HEK293T (cell line): ENCODE measurements around the gene TRMT11.
A peak's percentile ranks its signal among the peaks of the same experiment; 100 is the strongest.
"Not testable (repeated sequence)": the region's sequence is repeated elsewhere in the genome, so short reads cannot be mapped to it uniquely, and the experiment has no call there.

Experiments used
- CTCF ChIA-PET: fragments of 350-600 bp; formaldehyde crosslinking; extraction: SDS; loops from one replicate; lab custom pipeline; 2021; ENCODE audit warnings: antibody characterized with exemption, inconsistent platforms; lab: Yijun Ruan, JAX
- POLR2A ChIA-PET: fragments of 350-600 bp; formaldehyde crosslinking; extraction: SDS; loops from one replicate; lab custom pipeline; 2020; ENCODE audit warnings: antibody characterized with exemption, inconsistent platforms; lab: Yijun Ruan, JAX
- DNase-seq: peaks from one replicate; pipeline ENCODE4 v3.0.0; 2012; ENCODE audit warnings: mixed read lengths; ENCODE audit errors: extremely low spot score
- ARNT ChIP-seq: fragments of 450-650 bp; IDR thresholded peaks from 2 replicates; pipeline ENCODE4 v1.6.1; 2017; ENCODE audit warnings: mild to moderate bottlenecking
- BHLHE40 ChIP-seq: fragments of 450-650 bp; IDR thresholded peaks from 2 replicates; pipeline ENCODE4 v1.6.1; 2016; ENCODE audit warnings: mild to moderate bottlenecking, moderate library complexity, borderline replicate concordance
- CTBP1 ChIP-seq: fragments of 450-650 bp; IDR thresholded peaks from 2 replicates; pipeline ENCODE4 v1.6.1; 2016; ENCODE audit warnings: borderline replicate concordance
- ELF4 ChIP-seq: fragments of 450-650 bp; IDR thresholded peaks from 2 replicates; pipeline ENCODE4 v1.6.1; 2017; ENCODE audit warnings: antibody characterized with exemption
- FOXA1 ChIP-seq: fragments of 450-650 bp; IDR thresholded peaks from 2 replicates; pipeline ENCODE4 v1.6.1; 2016; ENCODE audit warnings: mild to moderate bottlenecking
- FOXK2 ChIP-seq: fragments of 450-650 bp; IDR thresholded peaks from 2 replicates; pipeline ENCODE4 v1.6.1; 2016; ENCODE audit warnings: mild to moderate bottlenecking
- FOXM1 ChIP-seq: fragments of 450-650 bp; IDR thresholded peaks from 2 replicates; pipeline ENCODE4 v1.6.1; 2017; ENCODE audit warnings: mild to moderate bottlenecking, borderline replicate concordance
- HDGF ChIP-seq: fragments of 450-650 bp; IDR thresholded peaks from 2 replicates; pipeline ENCODE4 v1.6.1; 2017; ENCODE audit warnings: antibody characterized with exemption, borderline replicate concordance
- L3MBTL2 ChIP-seq: fragments of 450-650 bp; conservative IDR thresholded peaks from 2 replicates; pipeline ENCODE4 v1.6.1; 2016; ENCODE audit warnings: mild to moderate bottlenecking
- LEF1 ChIP-seq: fragments of 450-650 bp; IDR thresholded peaks from 2 replicates; pipeline ENCODE4 v1.6.1; 2017; ENCODE audit warnings: mild to moderate bottlenecking, borderline replicate concordance
- NFRKB ChIP-seq: fragments of 450-650 bp; IDR thresholded peaks from 2 replicates; pipeline ENCODE4 v1.6.1; 2016; ENCODE audit warnings: mild to moderate bottlenecking, moderate library complexity
- SP1 ChIP-seq: fragments of 450-650 bp; IDR thresholded peaks from 2 replicates; pipeline ENCODE4 v1.6.1; 2017
- SUZ12 ChIP-seq: fragments of 450-650 bp; IDR thresholded peaks from 2 replicates; pipeline ENCODE4 v1.6.1; 2016; ENCODE audit warnings: mild to moderate bottlenecking
- TARDBP ChIP-seq: fragments of 450-650 bp; IDR thresholded peaks from 2 replicates; pipeline ENCODE4 v1.6.1; 2016
- ZNF384 ChIP-seq: fragments of 450-650 bp; IDR thresholded peaks from 2 replicates; pipeline ENCODE4 v1.6.1; 2016
- TF ChIP-seq, protein P1 (sequence below): fragments of 450-650 bp; IDR thresholded peaks from 2 replicates; pipeline ENCODE4 v1.6.1; 2016

The TRMT11 gene

DNA sequence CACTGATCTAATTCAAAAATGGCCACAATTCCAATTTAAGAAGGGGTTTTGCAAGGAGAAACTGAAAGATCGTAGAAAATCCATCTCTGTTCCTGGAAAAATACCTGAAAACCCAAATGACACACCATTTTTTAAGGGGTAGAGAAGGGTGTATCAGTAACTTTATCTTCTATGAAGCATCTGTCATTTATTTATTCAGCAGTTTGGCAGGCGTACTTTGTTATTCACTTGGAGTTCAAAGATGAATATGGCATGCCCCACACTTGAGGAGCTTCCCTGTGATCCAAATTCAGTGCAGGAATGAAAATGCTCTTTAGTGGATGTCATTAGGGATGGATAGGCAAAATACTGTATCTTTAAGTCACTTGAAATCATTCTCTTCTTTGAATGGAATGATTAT, 22.5 kb upstream of the TRMT11 start:
- no peak for DNase-seq
- ChIA-PET POLR2A (interaction anchor here (1.4 to 1.8 kb wide), 2 partner anchors 7 to 22 kb away, joined by 6 read pairs; partner anchors contain the start of genes HINT3 and TRMT11), CTCF (interaction anchor here (0.9 to 1.5 kb wide), 2 partner anchors 8 to 11 kb away, joined by 3 to 4 read pairs; no protein-coding TSS in a partner anchor)
- TF ChIP-seq, protein P1, sequence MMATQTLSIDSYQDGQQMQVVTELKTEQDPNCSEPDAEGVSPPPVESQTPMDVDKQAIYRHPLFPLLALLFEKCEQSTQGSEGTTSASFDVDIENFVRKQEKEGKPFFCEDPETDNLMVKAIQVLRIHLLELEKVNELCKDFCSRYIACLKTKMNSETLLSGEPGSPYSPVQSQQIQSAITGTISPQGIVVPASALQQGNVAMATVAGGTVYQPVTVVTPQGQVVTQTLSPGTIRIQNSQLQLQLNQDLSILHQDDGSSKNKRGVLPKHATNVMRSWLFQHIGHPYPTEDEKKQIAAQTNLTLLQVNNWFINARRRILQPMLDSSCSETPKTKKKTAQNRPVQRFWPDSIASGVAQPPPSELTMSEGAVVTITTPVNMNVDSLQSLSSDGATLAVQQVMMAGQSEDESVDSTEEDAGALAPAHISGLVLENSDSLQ, result no peak
- TF ChIP-seq TARDBP (no peak), ELF4 (no peak), SP1 (no peak), CTBP1 (no peak), BHLHE40 (no peak), HDGF (no peak), L3MBTL2 (no peak), NFRKB (no peak), FOXK2 (no peak), SUZ12 (no peak), LEF1 (no peak), ARNT (no peak), FOXA1 (no peak), ZNF384 (no peak), FOXM1 (no peak)

DNA sequence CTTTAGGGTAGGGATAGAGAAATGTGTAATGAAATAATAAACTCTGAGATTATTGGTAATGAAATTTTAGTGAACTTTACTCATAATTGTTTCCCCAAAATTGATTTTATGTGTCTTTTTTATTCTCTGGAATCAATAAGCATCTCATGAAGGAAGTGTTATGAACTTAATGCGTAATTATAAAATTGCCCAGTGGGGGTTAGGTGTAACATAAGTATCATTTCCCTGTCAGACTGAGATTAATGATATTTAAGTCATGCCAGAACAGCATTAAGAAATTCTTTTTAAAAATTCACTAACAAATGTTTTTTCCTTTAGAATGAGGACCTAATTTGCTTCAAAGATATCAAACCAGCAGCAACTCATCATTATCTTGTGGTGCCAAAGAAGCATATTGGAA, 19.8 kb upstream of the TRMT11 start:
- DNase-seq, result no peak
- TF ChIP-seq TARDBP (no peak), HDGF (no peak), L3MBTL2 (no peak), LEF1 (no peak), ARNT (no peak)
- TF ChIP-seq, protein P1, result peak; percentile 41; the same call in 1 of the 2 replicates
- CTCF ChIA-PET, result no interaction called here
- POLR2A ChIA-PET, result no interaction called here

DNA sequence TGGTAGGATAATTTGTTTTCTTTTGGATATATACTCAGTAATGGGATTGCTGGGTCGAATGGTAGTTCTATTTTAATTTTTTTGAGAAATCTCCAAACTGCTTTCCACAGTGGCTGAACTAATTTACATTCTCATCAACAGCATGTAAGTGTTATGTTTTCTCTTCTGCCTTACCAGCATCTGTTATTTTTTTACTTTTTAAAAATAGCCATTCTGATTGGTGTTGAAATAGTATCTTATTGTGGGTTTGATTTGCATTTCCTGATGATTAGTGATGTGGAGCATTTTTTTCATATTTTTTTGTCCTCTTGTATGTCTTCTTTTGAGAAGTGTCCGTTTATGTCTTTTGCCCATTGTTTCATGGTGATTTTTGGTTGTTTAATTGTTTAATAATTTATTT, 17.8 kb upstream of the TRMT11 start:
- CTCF ChIA-PET, result no interaction called here

DNA sequence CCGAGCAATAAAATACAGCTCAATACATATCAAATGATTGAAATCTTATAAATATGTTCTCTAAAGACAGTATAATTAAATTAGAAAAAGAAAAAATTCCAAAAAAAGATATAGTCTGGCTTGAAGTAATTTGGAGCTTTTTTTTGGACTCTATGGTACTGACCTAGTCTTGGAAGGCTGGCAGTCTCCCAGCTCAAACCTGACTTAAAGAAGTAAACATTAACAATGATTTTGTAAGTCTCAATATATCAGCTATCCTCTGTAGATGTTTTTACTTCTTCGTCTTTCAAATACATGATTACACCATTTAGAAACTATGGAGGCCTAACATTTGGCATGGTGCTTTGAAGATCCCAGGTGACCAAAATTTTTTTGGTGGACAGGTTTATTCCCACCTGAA, 15.6 kb upstream of the TRMT11 start:
- DNase-seq, result no peak
- no peak for TF ChIP-seq ZNF384
- no peak for TF ChIP-seq ARNT
- TF ChIP-seq L3MBTL2, result no peak
- no peak for TF ChIP-seq NFRKB
- no peak for TF ChIP-seq ELF4
- TF ChIP-seq FOXK2, result no peak
- no peak for TF ChIP-seq SUZ12
- no peak for TF ChIP-seq FOXA1
- CTCF ChIA-PET, result interaction anchor here (0.7 to 1.8 kb wide), 3 partner anchors 13 to 64 kb away, joined by 4 to 9 read pairs (median 4); no protein-coding TSS in a partner anchor
- POLR2A ChIA-PET, result interaction anchor here (0.8 to 2.4 kb wide), 4 partner anchors 15 to 190 kb away, joined by 3 to 9 read pairs (median 6); partner anchors contain the start of genes HINT3, NCOA7 and TRMT11

More for the DNA sequence above, 17.8 kb upstream of the TRMT11 start:
- TF ChIP-seq FOXM1, result no peak
- POLR2A ChIA-PET, result no interaction called here
- DNase-seq, result no peak

DNA sequence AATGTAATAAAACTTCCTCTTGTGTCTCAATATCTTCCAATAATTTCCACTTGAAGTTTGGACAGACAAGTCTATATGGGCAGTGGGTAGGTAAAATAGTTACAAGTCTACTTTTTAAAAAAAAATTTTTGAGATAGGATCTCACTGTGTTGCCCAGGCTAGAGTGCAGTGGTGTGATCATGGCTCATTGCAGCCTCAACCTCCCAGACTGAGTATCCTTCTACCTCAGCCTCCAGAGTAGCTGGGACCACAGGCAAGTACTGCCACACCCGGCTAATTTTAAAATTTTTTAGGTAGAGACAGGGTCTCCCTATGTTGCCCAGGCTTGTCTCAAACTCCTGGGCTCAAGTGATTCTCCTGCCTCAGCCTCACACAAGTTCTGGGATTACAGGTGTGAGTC, 13.9 kb upstream of the TRMT11 start:
- DNase-seq, POLR2A ChIA-PET: not testable (repeated sequence)
- CTCF ChIA-PET, result interaction anchor here (0.7 kb wide), 1 partner anchor 66 kb away, joined by 6 read pairs; no protein-coding TSS in a partner anchor

DNA sequence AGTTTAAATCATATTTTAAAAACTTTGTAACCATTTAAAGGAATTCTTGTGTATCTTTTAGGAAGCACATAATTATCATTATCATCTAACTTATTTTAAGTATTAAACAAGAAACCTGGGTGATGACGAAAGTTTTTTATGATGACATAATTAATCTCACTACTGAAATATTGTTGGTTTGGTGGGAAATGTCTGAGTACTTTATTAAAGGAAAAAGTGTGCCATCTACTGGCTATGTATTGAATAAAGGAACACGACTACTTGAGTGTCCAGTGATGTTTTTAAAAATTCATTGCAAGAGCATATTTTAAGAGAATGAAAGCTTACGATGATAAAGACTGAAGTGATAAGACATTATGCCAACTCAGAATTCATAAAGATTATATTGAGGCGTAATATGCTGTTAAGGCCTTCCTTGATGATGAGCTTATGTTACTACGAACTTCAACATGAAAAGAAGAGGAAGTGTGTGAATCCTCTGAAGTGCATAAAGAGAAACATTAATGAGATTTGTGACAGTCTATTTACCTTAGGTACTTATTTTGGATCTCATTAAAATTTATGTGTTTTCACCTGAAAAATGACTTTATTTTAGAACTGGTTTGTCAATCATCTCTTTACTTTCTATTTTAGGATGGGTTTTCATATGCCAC, 12.0 kb upstream of the TRMT11 start:
- peak; percentile 35 for DNase-seq
- ChIA-PET POLR2A (interaction anchor here (1.0 to 1.8 kb wide), 3 partner anchors 12 to 193 kb away, joined by 5 to 10 read pairs (median 5); partner anchors contain the start of gene TRMT11), CTCF (interaction anchor here (0.5 to 2.4 kb wide), 15 partner anchors 9 to 221 kb away, joined by 3 to 13 read pairs (median 6); partner anchors contain the start of genes HINT3, NCOA7 and TRMT11)
- no peak for TF ChIP-seq FOXM1

DNA sequence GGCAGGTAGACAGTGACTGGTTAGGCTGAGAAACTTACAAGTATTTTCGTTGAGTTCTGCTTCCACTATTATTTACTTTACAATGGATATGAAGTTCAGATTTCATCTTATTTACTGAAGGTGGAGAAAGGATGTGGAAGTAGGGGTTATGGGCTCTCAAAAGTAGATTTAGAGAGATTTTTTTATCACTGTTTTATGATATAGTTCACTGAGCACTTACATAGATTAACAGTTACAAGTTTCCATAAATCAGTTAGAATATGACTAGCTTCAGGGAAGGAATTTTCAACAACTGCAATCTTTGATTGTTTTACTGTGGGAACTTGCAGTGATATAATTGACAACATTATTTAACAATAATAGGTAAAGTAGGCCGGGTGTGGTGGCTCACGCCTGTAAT, 7.2 kb upstream of the TRMT11 start:
- TF ChIP-seq FOXA1 (no peak), FOXM1 (no peak)
- ChIA-PET POLR2A (interaction anchor here (0.6 kb wide), 1 partner anchor 99 kb away, joined by 3 read pairs; no protein-coding TSS in a partner anchor), CTCF (no interaction called here)
- no peak for DNase-seq
